HG03135 (cell line): ENCODE data around the gene SPEN.
"Not testable (repeated sequence)": the region's sequence is repeated elsewhere in the genome, so short reads cannot be mapped to it uniquely, and the experiment has no call there.

Experiments used
- ATAC-seq: cut with Tn5 transposase; IDR thresholded peaks from one replicate; pipeline ENCODE4 v1.9.1; 2021; ENCODE audit warnings: mild to moderate bottlenecking, moderate library complexity; ENCODE audit not compliant: unreplicated experiment

The SPEN gene, protein sequence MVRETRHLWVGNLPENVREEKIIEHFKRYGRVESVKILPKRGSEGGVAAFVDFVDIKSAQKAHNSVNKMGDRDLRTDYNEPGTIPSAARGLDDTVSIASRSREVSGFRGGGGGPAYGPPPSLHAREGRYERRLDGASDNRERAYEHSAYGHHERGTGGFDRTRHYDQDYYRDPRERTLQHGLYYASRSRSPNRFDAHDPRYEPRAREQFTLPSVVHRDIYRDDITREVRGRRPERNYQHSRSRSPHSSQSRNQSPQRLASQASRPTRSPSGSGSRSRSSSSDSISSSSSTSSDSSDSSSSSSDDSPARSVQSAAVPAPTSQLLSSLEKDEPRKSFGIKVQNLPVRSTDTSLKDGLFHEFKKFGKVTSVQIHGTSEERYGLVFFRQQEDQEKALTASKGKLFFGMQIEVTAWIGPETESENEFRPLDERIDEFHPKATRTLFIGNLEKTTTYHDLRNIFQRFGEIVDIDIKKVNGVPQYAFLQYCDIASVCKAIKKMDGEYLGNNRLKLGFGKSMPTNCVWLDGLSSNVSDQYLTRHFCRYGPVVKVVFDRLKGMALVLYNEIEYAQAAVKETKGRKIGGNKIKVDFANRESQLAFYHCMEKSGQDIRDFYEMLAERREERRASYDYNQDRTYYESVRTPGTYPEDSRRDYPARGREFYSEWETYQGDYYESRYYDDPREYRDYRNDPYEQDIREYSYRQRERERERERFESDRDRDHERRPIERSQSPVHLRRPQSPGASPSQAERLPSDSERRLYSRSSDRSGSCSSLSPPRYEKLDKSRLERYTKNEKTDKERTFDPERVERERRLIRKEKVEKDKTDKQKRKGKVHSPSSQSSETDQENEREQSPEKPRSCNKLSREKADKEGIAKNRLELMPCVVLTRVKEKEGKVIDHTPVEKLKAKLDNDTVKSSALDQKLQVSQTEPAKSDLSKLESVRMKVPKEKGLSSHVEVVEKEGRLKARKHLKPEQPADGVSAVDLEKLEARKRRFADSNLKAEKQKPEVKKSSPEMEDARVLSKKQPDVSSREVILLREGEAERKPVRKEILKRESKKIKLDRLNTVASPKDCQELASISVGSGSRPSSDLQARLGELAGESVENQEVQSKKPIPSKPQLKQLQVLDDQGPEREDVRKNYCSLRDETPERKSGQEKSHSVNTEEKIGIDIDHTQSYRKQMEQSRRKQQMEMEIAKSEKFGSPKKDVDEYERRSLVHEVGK (N-terminal part only)

DNA sequence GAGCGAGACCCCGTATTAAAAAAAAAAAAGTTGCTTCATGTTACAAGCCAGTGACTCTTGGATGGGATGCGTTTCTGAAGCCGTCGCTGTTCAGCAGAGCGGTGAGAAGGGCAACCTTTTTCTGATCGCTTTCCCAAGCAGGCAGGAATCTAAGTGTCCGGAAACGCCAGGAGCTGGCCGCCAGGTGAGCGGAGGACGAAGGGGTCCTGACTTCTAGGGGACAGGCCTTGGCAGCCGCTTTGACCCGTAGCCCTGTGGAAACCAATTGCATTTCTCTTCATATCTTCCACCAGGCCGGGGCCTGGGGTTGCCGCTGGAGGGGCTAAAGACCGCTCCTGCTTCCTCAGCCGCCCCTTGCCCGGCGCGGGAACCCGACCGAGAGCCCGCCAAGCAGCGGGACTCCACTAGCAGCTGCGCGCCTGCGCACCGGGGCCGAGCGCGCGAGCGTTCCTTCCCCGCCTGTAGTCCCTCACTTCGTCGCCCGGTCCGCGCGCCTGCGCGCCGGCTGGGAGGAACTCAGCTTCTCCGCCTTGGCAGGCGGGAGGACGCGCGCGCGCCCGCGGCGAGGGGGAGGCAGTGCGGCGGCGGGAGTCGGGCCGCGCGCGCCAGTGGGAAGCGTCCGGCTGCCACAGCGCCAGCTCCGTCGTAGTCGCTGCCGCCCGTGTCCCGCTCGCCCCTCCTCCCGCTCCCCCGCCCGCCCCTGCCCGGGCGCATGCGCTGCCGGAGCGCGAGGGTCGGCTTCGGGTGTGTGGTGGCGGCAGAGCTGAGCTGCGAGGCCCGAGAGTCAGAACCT lies at the start of gene SPEN:
Gene SPEN (plus strand): TSS at position 608 of the 793 bp plus-strand sequence. CDS start 361 bp downstream, outside the sequence.
- ATAC-seq: peak; percentile 60

DNA sequence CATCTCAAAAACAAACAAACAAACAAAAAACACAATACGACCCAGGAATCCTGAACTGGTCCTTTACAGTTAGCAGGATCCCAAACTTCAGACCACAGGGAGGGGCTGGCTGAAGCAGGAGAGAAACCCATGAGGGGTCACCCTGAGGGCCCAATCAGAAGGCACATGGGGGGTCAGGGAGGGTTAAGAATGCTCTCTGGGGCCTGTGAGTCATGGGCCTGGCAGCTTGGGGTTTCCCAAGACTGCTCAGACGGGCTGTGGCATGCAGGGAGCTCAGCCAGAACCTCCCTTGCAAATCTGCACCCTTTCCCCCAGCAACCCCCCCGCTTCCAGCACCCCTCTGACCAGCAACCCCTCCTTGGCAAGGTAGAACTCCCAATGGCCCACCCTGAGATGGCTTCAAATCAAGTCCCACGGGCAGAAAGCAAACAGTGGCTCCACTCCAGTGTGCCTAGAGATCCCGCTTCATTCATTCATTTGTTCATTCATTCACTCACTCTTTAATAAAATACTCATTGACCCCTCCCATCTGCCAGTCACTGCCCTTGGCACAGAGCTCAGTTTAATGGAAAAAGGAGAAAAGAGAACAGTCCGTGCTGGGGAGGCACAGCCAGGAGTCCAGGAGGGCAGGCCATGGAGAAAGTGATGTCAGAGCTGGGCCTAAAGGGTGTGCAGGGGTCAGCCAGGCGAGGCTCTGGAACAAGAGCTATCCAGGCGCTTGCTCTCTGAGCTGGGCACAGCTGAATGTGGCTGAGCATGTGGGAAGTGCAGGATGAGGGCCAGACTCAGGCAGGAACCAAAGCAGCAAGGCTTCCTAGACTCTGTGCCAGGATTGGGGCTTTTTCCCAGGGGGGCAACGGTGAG lies 48.3 kb upstream of the SPEN start:
- ATAC-seq: no peak

DNA sequence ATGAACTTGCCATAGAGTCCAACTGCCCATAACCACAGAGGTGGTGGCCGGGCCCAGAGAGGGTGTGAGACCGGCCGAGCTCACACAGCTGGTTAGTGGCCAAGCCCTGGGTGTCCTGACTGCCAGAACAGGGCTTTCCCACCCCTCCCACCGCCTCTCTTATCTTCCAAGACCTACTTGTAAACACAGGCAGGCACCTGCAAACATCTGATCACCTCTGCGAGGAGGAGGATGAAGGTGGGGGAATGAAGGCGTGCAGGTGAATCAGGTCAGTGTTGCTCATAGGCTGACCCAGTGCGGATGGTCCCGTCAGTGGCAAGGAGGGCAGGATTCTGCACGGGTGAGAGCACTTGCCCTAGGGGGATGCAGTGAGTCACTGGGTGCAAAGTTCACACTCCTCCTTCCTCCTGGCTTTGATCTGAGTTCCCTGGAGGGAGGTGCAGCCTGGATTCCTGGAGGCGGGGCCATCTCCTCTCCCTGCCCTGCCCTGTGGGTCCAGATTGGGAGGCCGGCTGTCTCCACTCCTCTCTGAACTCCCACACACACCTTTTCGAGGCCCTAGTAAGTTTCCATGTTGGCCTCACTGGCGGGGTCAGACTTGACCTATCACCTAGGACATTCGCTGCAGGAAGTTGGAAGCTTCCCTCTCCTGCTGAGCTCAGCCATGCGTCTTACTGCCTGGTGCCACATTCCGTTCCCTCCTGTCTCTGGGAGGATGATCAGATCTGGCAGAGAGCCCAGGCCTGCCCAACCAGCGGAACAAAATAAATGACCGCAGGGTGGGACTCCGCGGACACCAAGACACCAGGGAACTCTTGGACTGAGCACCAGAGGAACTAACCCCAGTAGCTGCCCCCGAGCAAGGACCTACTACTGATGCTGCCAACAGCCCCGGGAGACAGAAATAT lies 47.3 kb upstream of the SPEN start:
- ATAC-seq: no peak

DNA sequence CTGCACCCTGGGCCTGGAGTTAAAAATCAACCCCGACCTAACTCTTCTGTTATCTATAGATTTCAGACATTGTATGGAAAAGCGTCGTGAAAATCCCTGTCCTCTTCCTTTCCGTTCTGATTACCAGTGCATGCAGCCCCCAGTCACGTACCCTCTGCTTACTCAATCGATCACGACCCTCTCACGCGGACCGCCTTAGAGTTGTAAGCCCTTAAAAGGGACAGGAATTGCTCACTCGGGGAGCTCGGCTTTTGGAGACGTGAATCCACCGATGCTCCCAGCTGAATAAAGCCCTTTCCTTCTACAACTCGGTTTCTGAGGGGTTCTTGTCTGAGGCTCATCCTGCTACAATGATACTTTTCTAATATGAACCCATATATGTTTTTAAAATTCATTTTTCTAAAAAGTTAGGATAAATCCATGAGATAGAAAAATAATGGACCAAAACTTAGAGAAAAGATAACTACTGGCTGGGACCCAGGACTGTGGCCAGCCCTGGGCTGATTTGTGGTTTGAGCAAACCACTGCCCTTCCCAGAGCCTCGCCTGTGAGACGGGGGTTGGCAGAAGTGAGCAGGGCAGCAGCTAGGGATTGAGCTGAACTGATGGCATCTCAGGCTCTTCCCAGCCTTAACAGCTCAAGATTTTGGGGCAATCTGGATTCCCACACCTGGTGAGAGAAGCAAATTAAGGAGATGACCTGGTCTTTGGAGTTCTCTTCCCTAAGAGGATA lies 45.1 kb upstream of the SPEN start:
- ATAC-seq: no peak

DNA sequence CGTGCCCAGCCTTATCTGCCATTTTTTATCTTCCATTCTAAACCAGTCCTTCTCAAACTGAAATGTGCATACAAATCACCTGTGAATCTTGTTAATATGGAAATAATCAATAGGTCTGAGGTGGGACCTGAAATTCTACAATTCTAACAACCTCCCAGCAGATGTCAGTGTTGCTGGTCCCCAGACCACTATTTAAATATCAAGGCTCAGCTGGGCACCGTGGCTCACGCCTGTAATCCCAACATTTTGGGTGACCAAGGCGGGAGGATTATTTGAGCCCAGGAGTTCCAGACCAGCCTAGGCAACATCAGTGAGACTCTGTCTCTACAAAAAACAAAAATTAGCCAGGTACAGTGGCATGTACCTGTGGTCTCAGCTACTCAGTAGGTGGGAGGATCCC lies 44.1 kb upstream of the SPEN start:
- ATAC-seq: no peak

DNA sequence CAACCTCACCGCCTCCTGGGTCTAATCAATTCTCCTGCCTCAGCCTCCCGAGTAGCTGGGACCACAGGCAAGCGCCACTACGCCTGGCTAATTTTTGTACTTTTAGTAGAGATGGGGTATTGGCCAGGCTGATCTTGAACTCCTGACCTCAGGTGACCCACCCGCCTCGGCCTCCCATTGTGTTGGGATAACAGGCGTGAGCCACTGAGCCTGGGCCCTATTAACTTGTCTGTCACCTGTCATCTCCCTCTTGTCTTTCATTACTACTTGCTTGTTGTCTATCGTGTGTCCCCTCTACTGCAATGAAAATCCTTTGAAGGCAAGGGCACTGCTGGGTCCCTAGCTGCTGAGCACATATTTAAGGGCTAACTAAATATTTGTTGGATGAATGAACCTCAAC lies 43.4 kb upstream of the SPEN start:
- no peak for ATAC-seq

DNA sequence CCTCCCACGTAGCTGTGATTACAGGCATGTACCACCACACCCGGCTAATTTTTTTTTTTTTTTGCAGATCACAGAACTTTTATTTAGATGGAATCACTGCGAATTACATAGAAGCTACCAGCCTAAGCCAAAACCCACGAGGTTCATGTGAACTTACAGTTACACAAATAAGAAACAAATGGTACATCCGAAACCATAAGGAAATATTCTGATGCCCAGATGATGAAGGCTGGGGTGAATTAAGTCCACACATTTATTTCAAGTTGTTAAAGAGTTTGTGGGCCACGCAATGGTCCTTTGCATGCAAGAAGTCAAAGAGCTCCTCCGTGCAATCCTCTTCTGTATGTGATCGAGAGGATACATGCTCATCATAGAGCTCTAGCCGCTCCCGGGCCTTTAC lies 40.4 kb upstream of the SPEN start:
- no peak for ATAC-seq

DNA sequence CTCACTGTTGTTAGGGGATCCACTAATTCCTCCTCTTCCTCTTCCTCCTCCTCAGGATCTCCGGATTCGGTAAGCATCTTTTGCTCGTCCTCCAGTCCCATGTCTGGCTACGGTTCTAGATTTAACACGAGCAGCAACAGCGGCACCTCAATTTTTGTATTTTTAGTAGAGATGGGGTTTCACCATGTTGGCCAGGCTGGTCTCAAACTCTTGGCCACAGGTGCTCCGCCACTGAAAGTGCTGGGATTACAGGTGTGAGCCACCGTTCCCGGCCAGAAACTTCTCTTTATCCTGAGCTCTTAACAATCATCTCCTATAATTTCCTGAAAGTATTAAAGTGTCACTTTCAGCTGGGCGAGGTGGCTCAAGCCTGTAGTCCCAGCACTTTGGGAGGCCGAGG lies 40.0 kb upstream of the SPEN start, which contains the start of gene UQCRHL:
Gene UQCRHL (minus strand): TSS at position 101 of the 400 bp plus-strand sequence. CDS start 0 bp downstream, at position 101.
- not testable (repeated sequence) for ATAC-seq

DNA sequence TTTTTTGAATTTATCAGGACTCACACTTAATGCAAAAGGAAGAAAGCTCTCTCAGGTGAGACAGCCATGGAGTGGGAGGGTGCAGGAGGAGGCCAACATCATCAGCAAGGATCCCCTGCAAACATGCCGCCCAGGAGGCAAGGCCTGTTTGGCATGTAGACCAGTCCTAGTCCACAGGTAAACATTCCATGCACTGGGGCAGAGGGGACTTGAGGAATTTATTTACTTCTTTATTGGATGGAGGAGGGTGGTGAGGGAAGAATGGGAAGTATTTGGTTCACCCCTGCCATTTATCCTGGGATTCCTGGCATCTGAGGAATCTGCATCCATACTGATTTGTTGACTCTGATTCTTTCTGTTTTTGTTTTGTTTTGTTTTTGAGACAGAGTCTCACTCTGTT lies 38.6 kb upstream of the SPEN start:
- no peak for ATAC-seq

DNA sequence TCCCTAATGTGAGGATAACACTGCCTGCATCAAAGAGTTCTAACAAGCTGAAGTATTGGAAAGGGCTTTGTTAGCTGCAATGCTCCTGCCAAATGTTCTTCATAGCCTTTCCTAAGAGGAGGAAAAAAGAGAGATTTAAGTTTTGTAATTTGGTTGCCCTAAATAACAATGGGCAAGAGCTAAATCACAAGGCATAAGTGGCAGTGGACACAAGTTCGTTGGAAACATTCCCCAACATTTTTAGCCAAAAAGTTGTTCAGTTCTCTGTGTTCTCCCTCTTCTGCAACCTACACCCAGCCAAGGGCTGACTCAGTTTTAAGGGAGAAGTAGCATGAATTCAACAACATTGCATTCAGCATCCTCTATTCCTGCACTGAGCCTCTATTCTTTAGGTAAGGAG lies 37.4 kb upstream of the SPEN start:
- ATAC-seq: no peak

DNA sequence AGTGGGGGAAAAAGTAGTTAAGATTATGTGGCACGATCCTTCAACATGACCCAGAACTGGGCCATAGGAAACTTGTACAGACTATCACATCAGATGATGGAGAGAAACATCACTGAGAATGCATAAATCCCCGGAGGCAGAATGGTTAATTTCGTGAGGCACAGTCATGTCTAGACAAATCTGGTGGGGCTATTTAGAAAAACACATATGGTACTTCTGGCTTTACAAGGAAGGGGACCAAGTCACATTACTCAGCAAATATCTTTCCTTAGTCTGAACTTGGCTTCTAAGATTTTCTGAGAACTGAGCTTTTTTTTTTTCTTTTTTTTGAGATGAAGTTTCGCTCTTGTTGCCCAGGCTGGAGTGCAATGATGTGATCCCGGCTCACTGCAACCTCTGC lies 30.8 kb upstream of the SPEN start:
- no peak for ATAC-seq

DNA sequence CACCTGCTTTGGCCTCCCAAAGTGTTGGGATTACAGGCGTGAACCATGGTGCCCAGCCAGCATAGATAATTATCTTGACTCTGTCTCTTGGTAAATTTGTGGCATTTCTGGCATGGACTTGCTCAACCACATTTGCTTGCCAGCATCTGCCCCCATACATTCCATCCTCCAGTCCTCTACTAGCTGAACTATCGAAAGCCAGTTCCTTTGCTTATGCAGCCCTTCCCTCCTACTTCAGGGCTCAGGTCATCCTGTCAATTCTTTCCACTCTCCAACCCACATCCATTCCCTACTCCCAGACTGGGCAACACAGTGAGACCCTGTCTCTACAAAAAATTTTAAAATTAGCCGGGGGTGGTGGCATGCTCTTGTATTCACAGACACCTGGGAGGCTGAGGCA lies 27.0 kb upstream of the SPEN start:
- ATAC-seq: no peak

DNA sequence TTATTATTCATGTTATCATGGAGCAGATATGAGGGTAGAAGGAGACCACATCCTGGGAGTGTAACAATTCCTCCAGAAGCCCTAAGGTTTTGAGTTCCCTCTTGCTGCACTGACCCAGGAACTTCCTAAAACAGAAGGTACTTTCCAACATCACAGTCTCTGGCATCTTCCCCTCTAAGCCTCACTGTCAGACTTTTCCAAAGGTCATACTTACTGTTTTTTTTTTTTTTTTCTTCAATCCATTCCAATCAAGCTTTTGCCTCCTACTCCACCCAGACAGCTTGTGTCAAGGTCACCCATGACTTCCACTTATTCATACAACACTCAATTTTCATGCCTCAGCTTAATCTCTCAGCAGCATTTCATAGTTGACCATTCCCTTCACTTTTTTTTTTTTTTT lies 21.7 kb upstream of the SPEN start:
- no peak for ATAC-seq

DNA sequence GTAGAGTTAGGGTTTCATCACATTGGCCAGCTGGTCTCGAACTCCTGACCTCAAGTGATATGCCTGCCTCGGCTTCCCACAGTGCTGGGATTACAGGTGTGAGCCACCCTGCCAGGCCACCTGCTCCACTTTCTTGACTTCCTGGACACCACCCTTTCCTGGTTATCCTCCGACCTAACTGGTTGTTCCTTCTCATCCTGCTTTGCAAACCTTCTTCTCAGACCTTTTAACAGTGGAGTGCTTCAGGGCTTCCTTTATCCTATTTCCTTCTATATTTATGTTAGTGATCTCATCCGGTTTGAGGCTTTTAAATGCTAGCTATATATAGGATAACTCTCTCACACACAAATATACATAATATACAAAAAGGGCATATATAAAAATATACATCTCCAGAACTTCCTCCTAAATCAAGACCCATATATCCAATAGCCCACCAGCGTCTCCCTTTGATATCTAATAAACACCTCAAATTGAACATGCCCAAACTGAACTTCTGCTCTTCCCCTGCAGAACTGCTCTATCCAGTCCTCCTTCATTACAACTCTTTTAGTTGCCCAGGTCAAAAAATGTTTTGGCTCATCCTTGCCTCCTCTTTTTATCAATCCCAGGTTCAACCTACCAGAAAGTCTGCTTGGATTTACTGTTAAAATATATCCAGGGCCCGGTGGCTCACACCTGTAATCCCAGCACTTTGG lies 20.5 kb upstream of the SPEN start:
- ATAC-seq: no peak

DNA sequence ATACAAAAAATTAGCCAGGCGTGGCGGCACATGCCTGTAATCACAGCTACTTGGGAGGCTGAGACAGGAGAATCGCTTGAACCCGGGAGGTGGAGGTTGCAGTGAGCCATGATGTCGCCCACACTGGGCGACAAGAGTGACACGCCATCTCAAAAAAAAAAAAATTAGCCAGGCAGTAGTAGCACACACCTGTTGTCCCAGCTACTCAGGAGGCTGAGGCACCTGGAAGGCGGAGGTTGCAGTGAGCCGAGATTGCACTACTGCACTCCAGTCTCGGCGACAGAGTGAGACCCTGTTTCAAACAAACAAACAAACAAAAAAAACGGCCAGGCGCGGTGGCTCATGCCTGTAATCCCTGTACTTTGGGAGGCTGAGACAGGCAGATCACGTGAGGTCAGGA lies 19.9 kb upstream of the SPEN start:
- ATAC-seq: not testable (repeated sequence)

DNA sequence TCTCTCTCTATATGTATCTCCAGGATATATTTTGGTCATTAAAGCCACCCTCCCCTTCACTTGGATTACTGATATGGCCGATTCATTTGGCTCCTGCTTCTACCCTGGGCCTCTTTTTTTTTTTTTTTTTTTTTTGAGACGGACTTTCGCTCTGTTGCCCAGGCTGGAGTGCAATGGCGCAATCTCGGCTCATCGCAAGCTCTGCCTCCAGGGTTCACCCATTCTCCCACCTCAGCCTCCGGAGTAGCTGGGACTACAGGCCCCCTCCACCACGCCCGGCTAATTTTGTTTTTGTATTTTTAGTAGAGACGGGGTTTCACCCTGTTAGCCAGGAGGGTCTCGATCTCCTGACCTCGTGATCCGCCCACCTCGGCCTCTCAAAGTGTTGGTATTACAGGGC lies 18.6 kb upstream of the SPEN start:
- not testable (repeated sequence) for ATAC-seq

DNA sequence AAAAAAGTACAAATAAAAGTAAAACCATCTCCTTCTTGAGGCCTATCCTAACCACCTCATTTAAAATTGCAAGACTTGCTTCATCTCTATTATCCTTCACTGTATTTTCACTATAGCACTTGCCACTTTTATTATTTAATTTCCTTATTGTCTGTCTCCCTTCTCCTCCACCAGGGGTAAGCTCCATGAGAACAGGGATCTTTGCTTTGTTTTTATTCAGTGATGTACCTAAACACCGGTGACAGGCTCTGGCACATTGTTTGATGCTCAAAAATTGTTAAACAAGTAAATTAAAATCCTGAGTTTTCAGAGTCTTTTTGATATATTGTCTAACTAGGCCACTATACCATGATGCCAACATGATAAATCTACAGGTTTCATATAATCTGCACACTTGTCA lies 17.2 kb upstream of the SPEN start:
- no peak for ATAC-seq
